COLO668 (cell line): ENCODE results near the gene MX1.

Experiments
- DNase-seq: peaks from one replicate; lab custom pipeline; 2025; ENCODE audit not compliant: unreplicated experiment; lab: John Stamatoyannopoulos, UW

Gene MX1

DNA sequence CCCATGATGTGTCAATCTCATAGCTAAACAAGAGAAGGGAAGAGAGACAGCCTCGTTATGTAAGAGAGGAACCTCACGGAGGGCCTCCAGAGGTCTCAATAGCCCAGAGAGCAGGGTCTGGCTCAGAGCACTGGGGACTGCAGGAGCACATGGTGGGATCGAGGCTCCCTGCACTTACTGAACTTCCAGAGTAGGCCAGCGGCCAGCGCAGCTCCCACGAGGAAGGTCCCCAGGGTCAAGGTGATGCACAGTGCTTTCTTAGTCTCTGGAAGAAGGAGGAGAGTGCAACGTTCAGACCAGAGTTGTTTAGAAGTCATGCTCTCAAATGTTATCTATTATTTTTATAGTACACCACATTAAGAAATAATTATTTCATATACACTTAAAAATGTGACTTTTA is 63.3 kb downstream of the MX1 start:
- DNase-seq = no peak

DNA sequence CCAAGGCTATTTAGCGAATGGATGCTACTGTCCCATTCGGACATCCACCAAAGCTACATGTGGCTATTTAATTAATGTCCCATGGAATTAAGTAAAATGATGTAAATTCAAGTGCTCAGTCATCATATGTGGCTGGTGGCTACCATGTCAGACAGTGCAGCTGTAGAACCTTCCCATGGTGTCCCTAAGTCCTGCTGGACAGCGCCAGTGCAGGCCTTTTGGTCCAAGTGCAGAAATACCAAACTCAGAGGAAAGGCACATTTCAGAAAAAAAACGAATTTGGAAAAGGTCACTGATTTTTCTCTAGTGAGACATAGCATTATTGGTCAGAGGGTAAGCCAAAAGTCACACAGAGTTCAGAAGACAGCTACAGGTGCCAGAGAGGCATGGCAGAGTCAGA is 64.3 kb downstream of the MX1 start:
- DNase-seq = no peak

DNA sequence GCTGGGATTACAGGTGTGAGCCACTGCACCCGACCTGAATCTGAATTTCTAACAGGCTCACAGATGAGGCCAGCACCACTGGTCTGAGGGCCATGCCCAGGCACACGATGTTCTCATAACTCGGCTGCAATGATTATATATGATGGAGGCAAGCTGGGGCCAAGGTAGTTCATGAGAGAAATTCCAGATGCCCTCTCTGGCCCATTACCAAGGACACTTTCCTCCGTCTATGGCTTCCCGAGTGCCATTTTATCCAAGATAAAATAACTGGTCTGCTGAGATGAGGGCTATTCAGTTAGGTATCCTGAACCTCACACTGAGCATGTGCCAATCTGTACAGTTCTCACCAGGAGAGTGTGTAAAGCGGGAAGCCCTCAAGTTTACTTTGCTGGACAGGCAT is 65.4 kb downstream of the MX1 start:
- DNase-seq = no peak

DNA sequence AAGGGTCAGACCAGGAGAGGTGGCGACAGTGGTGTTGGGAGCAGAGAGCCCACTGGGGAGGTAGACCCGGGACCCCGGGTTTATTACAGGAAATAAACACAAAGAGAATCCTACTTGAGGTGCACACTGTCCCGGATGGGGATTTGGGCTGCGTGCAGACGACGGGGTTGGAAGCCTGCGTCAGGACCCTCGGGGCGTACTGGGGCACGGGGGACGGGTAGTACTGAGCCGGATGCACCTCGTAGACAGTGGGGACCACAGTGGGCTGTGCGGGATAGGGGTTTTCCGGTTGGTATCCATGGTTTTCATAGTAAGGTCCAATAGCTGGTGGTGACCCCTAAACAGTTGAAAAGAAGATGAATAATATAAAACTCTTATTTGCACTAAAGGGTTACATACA is 68.2 kb downstream of the MX1 start:
- no peak for DNase-seq

DNA sequence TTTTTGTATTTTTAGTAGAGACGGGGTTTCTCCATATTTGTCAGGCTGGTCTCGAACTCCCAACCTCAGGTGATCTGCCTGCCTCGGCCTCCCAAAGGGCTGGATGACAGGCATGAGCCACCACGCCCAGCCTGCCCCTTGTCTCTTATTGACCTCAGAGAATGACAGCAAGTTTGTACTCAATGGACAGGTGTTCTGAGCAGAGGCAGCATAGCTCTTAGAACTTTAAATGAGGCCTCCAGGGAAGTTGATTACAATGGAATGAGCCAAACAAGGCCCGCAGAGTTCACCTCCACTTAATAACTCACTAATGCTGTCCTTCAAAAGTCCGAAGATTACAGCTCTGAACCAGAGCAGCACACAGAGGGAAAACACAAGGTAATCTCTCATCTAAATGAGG is 71.0 kb downstream of the MX1 start:
- no peak for DNase-seq

DNA sequence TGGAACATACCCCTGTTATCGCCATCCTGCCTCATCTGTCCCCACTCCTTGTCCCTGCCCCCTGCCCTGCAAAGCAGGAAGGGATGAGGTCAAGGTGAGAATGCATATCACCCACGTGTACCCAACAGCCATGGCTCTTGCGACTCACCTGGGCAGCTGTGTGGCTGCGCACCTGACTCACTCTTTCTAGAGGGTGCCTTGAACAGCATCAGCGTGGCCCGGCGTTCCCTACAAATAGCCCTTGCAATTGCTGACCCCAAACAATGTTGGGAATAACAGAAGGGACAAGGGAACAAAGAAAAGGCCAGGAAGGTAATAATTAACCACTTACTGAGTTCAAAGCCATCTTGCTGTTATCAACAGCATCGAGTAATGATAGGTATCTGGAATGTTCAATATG is 71.7 kb downstream of the MX1 start:
- no peak for DNase-seq

DNA sequence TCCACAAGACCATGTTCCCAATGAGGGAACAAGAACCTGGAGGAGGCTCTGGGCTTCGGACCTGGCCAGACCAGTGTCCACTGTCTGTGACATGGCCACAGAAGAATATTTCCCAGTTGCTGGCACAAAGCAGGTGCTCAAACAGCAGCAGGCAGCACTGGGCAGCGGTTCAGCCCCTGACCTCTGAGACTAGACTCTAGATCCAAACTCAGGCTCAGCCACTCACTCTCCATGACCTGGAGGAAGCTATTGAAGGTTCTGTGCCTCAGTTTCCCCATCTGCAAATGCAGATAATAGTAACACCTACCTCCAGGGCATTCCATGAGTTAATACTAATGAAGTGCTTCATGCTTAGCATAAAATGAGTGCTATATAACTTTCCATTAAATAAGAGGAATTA is 73.9 kb downstream of the MX1 start:
- no peak for DNase-seq

DNA sequence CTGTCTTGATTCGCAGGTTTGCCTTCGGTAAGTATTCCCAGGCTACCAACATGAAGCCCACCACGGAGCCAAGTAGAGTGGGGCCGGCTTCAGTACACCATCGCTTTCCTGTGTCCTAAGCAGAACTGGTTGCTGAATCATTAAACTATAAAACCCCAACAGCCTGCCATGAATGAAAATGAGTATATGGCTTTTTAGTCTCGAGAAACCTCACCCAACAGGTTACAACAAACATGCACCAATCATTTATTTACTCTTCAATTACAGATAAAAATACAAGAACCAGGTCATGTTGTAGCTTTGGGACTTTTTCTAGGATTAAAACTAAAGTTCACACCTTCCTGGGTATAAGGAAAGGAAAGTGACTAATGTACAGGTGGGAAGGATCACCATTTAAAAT is 74.3 kb downstream of the MX1 start:
- no peak for DNase-seq

DNA sequence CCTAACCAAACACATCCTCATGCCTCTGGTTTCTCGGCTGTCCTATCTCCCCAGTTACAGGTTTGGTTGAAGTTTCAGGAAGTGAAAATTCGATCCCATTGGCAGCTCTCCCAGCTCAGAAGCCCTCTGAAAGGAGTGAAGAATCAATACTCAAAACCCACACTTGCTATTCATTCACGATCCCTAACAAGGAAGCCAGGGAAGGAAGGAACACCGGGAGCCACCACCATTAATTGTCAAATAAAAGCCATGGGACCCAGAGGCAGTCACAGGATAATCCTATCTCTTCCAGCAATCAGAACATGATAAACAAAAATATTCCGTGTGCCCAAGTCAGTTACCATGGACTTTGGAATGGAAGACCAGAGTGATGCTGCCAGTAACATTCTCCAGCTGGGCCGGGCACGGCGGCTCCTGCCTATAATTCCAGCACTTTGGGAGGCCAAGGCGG is 74.9 kb downstream of the MX1 start:
- DNase-seq = peak; percentile 22

DNA sequence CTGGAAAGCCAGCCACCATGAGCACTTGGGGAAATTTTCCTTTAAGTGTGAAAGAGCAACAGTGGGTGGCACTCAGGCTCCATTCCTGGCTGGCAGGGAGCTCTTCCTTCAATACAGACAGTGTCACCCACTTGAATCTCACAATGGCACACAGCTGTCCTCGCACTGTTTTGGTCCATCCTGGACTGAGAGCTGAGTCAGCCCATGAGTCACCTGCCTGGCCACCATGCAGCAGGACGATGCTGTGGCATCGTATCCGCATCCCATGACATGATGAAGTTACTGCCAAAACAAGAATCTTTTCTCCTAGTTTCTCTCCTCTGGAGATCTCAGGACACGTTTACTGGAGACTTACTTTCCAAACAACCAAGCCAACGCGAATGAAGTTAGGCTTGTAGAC is 75.9 kb downstream of the MX1 start:
- DNase-seq = peak; percentile 70

DNA sequence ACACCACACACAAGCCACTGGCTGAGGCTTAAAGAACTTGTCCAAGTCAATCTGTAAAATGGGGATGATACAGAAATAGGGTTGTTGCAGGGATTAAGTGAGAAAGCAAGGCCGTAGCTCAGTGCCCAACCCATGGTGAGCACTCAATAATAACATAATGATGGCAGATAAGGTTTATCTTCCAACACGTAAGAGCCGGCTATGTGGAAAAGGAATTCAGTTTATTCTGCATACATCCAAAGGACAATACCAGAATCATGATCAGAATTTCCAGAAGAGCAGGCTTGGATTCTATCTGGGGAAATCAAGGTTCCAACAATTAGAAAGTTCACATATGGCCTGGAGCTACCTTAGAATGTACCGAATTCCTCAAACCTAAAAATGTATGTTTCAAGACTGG is 77.3 kb downstream of the MX1 start:
- DNase-seq = no peak

DNA sequence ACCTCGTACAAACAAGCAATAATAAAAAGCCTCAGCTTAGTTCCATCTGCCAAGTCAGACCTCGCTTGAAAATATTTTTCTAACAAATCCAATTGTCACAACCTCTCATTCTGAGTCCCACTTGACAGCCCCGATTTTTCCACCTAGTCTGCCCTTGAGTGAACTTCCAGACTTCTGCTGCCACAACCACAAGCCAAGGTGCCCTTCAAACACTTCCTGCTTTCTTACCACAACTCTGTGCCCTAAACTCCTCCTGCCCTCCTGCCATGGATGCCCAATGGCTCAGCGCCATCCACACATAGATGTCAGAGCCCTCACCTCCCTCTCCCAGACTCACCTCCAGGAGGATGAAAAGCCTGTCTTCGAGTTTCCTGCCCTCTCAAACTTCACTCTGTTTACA is 78.0 kb downstream of the MX1 start:
- DNase-seq = no peak

DNA sequence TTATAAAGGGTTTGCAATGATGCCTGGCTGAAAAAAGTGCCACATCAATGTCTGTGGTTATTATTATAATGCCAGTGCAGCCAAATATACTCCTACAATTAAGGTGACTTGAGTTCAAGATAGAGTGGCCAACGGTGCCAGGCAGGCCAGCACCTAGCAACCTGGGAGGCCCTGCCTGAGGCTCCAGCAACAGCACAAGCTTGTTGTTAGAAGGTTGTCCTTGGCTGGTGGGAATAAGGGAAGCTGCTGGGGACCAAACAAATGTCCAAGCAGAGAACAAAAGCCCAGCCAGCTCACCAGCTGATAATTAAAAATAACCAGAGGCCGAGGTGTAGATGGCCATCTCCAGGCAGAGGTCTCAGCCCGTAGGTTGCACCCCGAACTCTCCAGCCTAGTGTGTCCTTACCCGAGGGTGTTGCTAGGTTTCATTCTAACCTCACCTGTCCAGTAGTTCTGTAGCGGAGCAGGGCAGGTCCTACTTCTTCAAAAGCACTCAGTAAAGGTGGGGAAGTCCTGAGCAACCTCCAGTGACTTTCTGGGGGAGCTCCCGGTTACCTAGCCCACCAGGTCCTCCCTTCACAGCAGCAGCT is 80.1 kb downstream of the MX1 start:
- no peak for DNase-seq

DNA sequence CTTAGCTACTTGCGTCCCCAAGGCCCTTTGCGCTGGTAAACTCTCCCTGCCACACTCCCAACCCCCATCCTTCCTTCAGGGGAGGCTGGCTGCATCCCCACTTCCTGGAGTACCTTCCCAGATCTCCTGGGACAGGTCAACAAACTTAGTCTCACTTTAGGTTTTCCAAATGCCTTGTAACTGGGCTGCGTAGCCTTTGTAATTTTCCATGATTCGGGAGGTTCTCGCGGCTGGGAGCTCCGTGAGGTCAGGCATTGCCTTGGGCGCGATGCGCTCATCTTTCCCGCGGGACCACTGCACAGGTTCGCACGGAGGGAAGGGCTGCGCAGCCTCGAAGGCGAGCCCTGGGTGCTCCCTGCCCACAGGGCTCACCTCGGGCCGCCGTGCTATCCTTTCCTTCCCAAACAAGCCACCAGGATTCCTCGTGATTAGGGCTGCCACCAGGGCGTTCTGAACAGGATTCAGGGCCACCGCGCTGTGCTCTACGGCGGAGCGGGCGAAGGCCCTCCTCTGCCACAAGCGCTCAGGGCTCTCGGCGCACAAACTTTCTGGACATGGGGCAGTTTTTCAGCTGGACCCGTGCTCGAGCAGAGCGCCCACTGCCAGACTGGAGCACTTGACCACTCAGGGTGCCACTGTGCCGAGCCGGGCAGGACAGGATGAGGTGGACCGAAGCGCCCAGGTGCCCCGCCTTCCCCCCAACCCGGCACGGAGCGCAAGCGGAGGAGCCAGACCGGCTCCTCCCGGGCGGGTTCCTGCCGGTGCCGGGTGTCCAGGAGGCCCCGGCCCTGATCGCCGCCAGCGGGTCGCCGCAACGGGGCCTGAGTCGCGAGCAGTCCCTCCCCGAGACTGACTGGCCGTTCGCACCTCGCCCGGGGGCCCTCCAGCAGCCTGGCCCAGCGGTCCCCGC is 80.8 kb downstream of the MX1 start:
- DNase-seq = peak; percentile 64

DNA sequence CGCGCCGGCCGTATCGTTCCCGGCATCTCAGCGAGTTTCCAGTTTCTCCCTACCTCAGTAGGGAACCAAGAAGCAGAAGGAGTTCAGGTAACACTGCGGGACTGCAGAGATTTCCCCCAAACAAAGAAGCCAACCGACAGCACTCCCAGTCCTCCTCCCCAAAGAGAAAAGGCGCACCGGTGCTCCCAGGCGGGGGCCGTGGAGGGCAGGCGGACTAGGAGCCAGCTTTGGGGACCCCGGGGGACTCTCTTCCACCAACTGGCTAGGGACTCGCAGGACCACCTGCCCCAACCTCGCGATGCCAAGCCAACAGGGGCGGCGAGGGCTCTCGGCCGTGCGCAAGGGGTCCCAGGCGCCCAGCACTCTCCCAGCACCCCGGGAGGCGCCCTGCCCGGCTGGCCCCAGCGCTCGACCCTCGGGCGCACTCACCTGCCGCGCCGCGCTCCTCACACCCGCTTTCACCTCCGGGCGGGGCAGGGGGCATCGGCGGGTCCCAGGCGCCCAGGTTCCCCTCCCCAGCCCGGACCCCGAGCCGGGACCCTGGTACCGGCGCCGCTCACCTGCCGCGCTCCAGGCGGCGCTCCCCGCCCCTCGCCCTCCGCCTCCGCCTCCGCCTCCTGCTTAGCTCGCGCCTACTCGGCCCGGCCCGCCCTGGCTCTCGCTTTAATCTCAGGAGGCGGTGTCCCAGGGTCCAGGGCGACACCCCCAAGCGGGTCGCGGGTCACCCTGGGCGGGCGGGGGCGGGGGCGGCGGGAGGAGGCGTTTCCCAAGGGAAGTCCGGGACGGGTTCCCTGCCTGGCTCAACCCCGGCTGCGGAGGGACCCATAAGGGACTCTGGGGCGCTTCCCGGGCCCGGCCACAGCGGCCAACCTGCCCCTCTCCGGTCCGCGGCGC is 81.7 kb downstream of the MX1 start, which contains the start of gene TMPRSS2:
TSS of gene TMPRSS2 (minus strand) at position 638 of the 894 bp plus-strand sequence. CDS start 10,025 bp downstream, outside the sequence.
- DNase-seq = peak; percentile 46

DNA sequence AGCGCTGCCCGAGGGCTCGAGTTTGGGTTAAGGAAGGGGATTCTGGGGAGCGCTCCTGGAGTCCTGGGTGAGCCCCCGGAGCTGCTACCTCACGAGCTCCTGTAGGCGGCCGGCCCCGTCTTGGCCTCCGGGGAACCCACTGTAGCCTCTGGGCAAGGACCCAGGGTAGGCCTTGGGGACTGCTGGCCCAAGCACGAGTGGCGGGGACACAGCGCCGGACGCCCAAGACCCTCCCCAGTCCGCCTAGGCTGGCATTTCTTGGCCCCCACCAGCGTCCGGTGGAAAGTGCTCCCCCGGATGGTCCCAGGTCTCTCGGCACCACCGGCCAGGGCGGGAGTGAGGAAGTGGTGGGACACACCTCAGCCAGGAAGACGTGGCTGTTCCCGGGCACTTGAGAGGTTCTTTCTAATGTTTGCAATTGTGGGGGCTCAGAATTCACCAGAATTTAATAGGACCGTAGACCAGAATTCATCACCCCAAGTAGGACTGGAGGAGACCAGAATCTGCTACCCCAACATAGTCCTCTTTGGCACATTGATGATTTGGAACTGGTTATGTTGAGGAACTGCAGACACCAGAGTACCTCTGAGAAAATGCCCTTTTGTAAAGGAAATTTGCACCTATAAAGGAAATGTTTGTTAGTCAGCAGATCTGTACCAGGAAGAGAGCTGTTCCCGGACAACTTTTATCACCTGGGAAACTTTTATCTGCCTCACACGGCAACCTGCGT is 82.5 kb downstream of the MX1 start:
- no peak for DNase-seq
